Right lobe of liver (tissue), 4 donors: ENCODE results near the gene RCSD1.

Source experiments
- POLR2A ChIP-seq: fragments of 450-650 bp; IDR thresholded peaks from one replicate; pipeline ENCODE4 v1.6.1; 2017; ENCODE audit warnings: antibody characterized with exemption, mild to moderate bottlenecking
- TF ChIP-seq, protein P1 (sequence below), 4 donors: fragments of 200-600 bp in 3 of 4; fragments of 450-650 bp in 1 of 4; IDR thresholded peaks; one replicate each; pipeline versions ENCODE4 v1.5.1 to v1.8.0; 2016 to 2022; ENCODE audit warnings: antibody characterized with exemption in 4 of 4, mild to moderate bottlenecking in 2 of 4
- donor health status: DM: no; HTN: no; CAD: no.
- donor health status: DM: no; HTN: no; CAD: no.
- donor health status: DM: no; HTN: yes; CAD: no.

- TF ChIP-seq, protein P1, sequence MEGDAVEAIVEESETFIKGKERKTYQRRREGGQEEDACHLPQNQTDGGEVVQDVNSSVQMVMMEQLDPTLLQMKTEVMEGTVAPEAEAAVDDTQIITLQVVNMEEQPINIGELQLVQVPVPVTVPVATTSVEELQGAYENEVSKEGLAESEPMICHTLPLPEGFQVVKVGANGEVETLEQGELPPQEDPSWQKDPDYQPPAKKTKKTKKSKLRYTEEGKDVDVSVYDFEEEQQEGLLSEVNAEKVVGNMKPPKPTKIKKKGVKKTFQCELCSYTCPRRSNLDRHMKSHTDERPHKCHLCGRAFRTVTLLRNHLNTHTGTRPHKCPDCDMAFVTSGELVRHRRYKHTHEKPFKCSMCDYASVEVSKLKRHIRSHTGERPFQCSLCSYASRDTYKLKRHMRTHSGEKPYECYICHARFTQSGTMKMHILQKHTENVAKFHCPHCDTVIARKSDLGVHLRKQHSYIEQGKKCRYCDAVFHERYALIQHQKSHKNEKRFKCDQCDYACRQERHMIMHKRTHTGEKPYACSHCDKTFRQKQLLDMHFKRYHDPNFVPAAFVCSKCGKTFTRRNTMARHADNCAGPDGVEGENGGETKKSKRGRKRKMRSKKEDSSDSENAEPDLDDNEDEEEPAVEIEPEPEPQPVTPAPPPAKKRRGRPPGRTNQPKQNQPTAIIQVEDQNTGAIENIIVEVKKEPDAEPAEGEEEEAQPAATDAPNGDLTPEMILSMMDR (IDR thresholded peaks at IDR 0.05), result no peak
- no peak for TF ChIP-seq POLR2A
Measured at GRCh38 chr1:167584581-167584980, 45.5 kb upstream of the RCSD1 start.
